ENCODE measurements around the gene TNFSF9. TPM values are rescaled to one million over a fixed set of nuclear protein-coding genes. Genes with fewer than 3 reads are reported as not detected.

TNFSF9 gene
- total RNA-seq, 1 donor from 2014 or later, result 7.4 TPM

DNA sequence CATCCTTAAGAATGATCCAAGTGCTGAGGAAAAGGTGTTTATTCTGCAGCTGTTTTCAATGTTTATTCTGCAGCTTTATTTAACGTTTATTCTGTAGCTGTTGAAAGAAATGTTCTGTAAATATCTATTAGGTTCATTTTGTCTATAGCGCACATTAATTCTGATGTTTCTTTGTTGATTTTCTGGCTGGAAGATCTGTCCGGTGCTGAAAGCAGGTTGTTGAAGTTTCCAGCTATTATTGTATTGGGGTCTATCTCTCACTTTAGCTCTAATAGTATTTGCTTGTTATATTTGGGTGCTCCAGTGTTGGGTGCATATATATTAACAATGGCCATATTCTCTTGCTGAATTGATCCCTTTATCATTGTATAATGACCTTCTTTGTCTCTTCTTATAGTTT, 39.9 kb downstream of the TNFSF9 start:
- Histone ChIP-seq H3K9me3 (no peaks in the 10 kb centered on the region), H3K4me3 (no peak overlapping the region), H3K4me1 (no peaks in the 10 kb centered on the region), H3K27ac (no peak overlapping the region), H3K36me3 (no peaks in the 10 kb centered on the region), H3K27me3 (peaks cover 4% of the 10 kb centered on the region)
- intact Hi-C loops (cut with DNase I), result no loop called here
- TF ChIP-seq, protein P1, sequence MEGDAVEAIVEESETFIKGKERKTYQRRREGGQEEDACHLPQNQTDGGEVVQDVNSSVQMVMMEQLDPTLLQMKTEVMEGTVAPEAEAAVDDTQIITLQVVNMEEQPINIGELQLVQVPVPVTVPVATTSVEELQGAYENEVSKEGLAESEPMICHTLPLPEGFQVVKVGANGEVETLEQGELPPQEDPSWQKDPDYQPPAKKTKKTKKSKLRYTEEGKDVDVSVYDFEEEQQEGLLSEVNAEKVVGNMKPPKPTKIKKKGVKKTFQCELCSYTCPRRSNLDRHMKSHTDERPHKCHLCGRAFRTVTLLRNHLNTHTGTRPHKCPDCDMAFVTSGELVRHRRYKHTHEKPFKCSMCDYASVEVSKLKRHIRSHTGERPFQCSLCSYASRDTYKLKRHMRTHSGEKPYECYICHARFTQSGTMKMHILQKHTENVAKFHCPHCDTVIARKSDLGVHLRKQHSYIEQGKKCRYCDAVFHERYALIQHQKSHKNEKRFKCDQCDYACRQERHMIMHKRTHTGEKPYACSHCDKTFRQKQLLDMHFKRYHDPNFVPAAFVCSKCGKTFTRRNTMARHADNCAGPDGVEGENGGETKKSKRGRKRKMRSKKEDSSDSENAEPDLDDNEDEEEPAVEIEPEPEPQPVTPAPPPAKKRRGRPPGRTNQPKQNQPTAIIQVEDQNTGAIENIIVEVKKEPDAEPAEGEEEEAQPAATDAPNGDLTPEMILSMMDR (IDR thresholded peaks at IDR 0.05), result no peak
- ATAC-seq (no peak), DNase-seq (no peak)

DNA sequence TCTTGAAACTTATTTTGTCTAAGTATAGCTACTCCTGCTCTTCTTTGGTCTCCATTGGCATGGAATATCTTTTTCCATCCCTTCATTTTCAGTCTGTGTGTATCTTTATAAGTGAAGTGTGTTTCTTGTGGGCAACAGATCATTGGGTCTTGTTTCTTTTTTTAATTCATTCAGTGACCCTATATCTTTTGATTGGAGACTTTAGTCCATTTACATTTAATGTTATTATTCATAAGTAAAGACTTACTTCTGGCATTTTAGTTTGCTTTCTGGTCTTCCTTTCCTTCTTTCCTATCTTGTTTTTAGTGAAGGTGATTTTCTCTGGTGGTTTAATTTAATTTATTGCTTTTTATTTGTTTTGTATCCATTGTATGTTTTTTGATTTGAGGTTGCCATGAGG, 40.3 kb downstream of the TNFSF9 start:
- intact Hi-C loops (cut with DNase I), result no loop called here
- Histone ChIP-seq H3K27ac (no peak overlapping the region), H3K9me3 (no peaks in the 10 kb centered on the region), H3K36me3 (no peaks in the 10 kb centered on the region), H3K4me3 (no peak overlapping the region), H3K4me1 (no peaks in the 10 kb centered on the region), H3K27me3 (peaks cover 4% of the 10 kb centered on the region)
- TF ChIP-seq, protein P1 (IDR thresholded peaks at IDR 0.05), result no peak
- DNase-seq, result no peak
- ATAC-seq, result no peak

DNA sequence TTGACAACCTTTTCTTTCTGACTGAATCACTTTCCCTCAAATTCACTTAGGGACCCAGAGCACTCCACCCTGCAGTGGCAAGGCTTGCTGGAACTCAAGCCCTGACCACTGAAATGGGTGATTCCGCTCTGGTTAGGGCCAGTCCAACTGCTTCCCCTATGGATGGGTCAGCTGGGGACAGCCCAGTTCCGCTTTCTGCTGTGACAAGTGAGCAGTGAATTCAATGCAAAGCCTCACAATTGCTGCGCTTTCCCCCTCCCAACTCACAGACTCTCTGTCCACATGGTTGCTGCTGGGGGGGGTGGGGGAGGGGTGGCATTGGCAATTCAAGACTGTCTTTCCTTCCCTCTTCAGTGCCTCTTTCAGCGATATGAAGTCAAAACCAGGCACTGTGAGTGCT, 41.4 kb downstream of the TNFSF9 start:
- Histone ChIP-seq H3K4me3 (no peak overlapping the region), H3K9me3 (no peaks in the 10 kb centered on the region), H3K36me3 (no peaks in the 10 kb centered on the region), H3K27ac (no peak overlapping the region), H3K4me1 (no peaks in the 10 kb centered on the region), H3K27me3 (peaks cover 4% of the 10 kb centered on the region)
- ATAC-seq, result peak; percentile 88
- DNase-seq, result no peak
- TF ChIP-seq, protein P1 (IDR thresholded peaks at IDR 0.05), result no peak
- intact Hi-C loops (cut with DNase I), result no loop called here

GRCh38 chr19:6573350-6573749, 42.5 kb downstream of the TNFSF9 start:
- H3K27ac ChIP-seq, result no peak overlapping the region
- no peak overlapping the region for H3K4me3 ChIP-seq
- TF ChIP-seq, protein P1 (IDR thresholded peaks at IDR 0.05), result no peak
- H3K4me1 ChIP-seq, result no peaks in the 10 kb centered on the region
- peaks cover 4% of the 10 kb centered on the region for H3K27me3 ChIP-seq
- intact Hi-C loops (cut with DNase I), result no loop called here
- ATAC-seq (no peak), DNase-seq (no peak)
- H3K9me3 ChIP-seq, result no peaks in the 10 kb centered on the region
- H3K36me3 ChIP-seq, result no peaks in the 10 kb centered on the region

GRCh38 chr19:6576869-6577475, 46.1 kb downstream of the TNFSF9 start:
- Histone ChIP-seq H3K4me3 (no peak overlapping the region), H3K36me3 (no peaks in the 10 kb centered on the region), H3K27ac (no peak overlapping the region), H3K9me3 (no peaks in the 10 kb centered on the region), H3K4me1 (no peaks in the 10 kb centered on the region), H3K27me3 (peaks cover 4% of the 10 kb centered on the region)
- intact Hi-C loops (cut with DNase I), result no loop called here
- ATAC-seq (no peak), DNase-seq (no peak)
- TF ChIP-seq, protein P1 (IDR thresholded peaks at IDR 0.05), result no peak

Data from upper lobe of right lung (tissue), 1 donor.